ENCODE data around the gene FDXR.
A peak's percentile ranks its signal among the peaks of the same experiment; 100 is the strongest.

Gene FDXR

DNA sequence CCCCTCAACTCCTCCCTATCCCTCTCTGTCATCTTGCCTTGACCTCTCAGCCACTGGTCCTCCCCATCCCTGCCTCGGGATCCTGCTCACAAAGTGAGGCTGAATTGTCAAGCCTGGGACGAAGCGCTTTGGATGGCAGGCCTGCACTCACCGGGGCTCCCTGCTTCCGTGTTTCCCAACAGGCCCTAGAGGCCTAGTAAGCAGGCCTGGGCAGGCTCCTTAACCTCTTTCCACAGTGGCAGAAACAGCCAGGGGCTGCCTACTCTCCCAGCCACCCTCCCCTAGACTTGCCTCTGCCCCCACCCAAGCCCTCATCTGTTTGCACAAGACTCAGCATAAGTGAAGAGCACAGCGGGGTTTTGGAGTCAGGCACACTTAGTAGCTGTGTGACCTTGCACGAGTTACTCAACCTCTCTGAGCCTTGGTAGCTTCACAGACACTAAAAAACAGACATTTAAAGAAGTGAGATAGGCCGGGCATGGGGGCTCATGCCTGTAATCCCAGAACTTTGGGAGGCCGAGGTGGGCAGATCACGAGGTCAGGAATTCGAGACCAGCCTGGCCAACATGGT, 25.7 kb upstream of the FDXR start:
- no peak for DNase-seq

DNA sequence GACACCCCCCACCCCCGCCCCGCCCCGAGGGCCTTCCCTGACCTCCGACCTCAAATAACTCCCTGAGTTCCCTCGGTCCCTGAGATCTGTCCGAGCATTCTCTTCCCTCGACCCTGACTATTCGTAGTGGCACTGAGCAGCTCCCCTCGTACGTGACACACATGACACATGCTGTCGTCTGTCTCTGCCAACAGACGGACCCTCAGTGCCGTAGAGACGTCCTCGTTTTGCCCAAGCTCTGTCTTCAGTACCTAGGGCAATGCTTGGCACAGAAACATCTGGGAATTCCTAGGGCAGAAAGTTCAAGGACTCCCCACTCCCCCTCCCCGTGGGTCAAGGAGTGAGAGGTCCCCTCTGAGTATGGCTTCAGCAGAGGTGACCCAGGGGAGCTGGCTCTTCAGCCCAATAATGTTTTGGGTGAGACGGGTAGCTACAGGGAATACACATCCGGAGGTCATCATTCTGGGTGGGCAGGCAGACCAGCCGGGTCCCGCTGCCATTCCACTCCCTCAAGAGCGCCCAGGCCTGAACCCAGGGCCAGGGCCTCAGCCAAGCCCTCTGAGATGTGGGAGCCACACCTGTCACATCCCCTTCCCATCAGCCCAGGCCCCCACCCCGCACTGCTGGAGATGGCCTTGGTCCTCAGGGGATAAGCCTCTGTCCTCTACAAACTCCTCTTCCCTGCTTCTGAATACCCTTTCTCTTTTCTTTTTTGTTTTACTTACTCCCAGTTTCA, 21.3 kb upstream of the FDXR start:
- DNase-seq, result no peak

DNA sequence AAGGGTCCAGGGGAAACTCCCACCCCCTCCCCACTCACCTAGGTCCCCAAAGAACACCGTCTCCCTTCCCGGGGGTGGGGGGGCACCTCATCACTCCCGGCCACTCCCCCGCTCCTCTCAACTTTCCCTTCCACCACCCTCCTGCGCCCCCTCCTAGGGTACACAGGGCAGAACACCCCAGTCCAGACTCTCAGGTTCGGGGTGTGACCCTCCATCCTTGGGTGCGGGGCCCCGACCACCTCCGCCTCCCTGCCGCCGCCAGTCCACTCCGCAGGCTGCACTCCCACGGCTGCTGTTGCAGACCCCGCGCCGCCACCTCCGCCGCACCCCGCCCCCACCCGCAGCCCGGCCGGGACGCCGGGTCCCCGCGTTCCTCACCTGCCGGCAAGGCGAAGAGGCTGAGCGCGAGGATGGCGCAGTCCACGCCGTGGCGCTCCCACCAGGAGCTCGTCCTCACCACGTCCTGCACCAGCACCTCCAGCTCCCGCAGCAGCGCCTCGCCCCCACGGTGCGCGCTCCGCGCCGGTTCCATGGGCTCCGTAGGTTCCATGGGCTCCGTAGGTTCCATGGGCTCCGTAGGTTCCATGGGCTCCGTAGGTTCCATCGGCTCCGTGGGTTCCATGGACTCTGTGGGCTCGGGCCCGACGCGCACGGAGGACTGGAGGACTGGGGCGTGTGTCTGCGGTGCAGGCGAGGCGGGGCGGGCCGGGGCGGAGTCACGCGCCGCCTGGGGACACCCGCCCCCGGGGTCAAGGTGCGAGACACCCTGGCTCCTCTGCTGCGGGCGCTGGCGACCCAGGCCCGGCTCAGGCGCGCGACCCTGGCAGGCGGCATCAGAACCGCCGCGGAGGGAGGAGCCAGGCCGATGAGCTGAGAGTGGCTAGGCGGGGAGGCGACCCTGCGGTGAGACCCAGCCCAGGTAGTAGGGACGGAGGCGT, 20.4 kb upstream of the FDXR start, which contains the start of gene FADS6:
Gene FADS6 (minus strand): TSS at position 660 of the 938 bp plus-strand sequence. CDS start 38 bp downstream, at position 622.
- DNase-seq, result no peak

DNA sequence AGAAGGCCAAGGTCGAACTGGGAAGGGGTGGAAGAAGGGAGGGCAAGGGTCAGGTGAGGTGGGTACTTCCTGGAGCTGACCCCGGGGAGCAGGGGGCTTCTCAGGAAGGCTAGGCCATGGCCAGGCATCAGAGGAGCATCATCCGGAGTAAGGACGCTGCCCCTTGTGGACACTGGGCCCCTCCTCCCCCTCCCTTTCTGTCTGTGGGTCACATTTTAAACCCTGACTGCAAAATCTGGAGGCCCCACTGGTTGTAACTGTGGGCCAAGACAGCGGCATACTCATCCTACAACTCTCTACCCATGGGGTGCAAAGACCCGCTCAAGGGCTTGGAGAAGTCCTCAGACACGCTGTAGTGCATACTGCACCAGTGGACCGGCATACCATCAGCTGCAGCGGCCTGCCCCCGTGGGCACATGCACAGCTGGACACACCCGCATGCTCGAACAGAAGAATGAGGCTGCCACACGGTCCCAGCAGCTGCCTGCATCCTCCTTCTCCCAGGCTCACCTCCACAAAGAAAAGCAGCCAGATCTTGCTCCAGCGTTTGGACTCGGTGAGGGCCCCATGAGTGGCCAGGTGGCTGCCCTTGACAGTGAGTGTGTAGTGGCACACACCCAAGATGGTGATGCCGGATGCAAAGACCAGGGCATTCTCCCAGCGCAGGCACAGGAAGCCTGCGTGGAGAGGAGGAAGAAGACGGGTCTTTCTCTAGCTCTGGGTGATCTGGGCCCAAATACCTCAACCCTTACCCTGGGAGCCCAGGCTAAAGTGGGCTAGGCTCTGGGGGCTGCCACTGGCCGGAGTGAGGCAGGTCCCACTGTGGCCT, 19.4 kb upstream of the FDXR start:
- DNase-seq, result no peak

DNA sequence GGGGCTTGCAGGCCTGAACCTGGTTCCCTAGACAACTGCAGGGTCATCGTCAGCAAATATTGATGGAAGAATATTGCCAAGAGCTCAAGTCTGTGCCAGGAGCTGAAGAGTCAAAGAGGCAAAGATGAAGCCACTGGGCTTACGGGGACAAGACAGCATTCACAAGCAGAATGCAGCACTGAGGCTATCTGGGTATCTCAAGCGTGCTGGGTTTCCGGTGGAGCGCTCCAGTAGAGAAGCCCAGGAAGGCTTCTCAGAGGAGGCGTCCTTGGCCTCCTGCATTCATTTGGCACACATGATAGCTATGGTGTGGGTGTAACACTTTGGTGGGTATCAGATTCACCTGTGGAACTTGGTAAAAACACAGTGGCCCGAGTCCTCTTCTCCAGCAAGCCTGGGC, 17.8 kb upstream of the FDXR start:
- no peak for DNase-seq

DNA sequence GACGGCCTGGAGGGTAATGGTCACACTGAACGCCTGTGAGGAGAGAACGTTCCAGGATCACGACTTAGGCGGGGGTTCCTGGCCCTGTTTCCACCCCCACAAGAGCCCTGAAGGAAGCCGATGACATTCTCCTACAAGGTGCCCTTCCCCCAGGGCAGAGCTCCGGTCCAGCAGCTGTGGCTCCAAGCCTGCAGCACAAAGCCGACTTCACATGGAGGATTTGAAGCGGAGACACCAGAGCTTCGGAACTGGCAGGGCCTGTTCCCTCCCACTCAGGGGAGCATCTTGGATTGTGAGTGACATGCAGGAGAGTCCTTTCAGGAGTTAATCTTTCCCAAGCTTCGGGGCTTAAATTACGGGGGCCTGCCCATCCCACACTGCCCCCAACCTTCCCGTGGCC, 15.7 kb upstream of the FDXR start:
- DNase-seq, result no peak

DNA sequence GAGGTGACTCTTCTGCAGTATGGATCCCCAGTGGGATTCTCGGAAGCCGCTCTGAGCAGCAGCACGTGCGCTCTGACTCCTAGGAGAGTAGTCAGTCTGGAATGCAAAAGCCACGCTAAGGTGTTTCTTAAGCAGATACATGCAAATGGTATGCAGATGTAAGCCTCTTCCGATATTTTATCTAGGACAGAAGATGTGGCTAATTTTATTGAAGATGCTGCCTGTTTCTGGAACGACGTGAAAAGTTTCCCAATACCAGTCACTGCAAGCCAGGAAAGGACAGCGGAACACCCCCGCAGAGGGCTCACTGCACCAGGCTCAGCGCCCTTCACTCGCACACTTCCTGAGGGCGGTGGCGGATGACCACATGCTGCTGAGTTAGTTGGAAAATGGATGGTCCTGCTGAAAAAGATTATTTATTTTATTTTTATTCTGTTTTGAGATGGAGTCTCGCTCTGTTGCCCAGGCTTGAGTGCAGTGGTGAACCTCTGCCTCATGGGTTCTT, 10.5 kb upstream of the FDXR start:
- no peak for DNase-seq

DNA sequence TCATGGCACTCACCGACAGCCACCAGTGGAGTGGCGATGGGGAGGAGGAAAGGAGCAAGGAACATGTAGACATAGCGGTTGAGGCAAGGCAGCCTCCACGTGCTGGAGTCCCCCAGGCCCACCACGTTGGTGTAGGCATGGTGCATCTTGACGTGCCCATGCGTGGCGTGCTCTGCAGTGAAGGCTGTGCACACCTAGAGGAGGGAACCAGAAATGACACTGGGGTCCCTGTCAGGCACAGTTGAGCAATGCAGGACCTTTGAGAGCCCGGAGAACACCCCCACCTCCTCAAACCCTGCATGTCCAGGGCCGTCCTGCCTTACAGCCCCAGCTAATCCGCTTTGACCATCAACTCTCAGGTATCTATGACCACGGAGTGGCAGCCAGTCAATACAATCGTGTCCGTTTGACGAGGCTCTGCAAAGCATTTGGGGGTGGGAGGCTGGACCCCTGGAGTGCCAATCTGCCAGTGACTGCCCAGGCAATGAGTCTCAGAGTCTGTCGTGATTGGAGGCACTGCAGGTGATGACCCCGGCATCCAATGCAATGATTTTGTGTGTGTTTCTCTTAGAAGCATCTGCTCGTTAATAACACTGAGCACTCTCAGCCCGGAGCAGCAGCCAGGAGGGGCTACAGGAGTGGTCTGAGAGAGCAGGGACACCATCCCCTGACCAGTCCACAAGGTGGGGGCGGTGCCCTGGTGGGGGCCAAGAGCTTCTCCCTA, 9.9 kb upstream of the FDXR start:
- no peak for DNase-seq

DNA sequence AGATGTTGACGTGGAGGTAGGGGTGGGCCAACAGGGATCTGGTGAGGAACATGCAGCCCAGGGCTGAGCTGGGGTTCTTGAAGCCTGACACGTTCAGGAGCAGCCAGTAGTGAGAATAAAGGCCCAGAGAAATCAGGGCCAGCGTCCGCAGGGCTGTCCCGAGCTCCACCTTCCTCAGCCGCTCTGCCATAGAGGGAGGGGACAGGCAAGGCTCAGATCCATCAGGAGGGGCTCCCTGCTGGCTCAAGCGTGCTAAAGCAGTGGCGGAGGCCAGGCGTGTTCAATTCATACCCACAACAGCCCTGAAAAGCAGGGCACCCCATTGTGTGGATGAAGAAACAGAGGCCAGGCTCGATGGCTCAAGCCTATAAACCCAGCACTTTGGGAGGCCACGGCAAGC, 8.3 kb upstream of the FDXR start:
- DNase-seq, result no peak

DNA sequence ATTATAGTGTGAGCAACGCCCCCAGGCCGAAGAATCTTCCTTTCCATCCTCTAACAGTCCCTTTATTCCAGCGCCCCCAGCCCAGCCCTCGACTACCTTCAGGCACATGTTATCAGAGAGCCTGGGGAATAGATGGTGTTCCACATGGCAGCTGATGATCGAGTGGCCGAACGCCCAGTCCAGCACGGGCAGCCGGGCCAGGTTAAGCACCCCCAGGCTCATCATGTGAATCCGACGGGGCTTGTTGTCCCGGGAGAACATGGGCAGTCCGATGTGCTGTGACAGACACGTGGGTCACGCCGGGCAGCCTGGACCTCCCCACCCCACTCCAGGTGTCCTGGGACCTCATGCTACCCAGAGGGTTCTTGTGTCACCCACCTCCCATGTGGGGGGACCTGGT, 6.5 kb upstream of the FDXR start:
- DNase-seq, result no peak

DNA sequence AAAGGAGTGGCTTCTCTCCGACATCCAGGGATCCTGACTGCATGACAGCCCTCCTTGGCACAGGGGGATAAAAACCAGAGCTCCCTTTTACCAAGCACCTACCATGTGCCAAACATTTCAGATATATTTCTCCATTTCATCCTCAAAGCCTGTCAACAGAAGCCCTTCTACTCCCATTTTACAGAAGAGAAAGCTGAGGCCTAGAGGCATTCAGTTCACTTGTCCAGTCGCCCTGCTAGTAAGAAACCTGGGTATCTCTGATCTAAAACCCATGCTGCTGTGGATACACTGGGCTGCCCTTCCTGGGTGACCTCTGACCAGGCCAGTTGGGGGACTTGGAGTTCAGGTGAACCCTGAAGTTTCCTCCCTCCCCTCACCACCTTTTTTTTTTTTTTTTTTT, 5.9 kb upstream of the FDXR start:
- no peak for DNase-seq

DNA sequence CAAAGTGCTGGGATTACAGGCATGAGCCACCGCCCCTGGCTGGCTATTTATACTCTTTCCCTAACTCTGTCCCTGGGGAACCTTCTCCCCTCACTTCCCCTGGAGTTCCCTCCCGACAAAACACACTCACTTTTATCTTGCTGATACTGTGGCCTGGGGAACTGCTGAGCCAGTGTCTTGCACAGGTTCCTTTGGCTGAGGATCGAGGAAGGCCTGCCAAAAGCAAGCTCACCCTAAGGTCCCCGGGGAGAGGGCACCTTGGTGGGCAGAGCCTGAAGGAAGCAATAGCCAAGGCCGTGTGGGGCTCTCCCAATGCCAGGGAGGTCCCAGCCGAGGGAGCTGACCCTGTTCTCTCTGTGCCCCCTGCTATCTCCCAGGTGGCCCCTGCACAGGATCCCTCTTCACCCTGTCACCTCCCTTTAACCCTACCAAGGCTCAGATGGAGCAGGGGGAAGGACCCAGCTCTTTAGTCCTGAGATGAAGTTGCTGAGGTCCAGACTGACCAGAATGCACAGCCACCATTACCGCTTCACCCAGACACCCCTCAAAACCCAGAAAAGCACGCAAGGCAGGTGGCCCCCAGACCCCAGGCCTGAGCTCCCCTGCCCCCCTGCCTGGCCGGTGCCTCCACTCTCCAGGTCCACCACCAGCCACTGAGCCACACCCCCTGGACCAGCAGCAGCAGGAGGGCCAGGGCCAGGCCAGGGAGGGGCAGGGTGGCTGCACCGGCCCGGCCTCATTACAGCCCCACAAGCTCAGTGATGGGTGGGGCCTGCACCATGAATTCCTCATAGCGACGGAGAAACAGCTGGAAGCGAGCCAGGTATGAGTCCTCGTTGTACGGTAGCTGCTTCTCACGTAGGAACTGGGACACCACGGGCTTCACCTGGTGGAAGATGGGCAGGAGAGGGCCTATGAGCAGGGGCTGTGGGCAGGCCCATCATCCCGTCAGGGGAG, 5.1 kb upstream of the FDXR start:
- no peak for DNase-seq

DNA sequence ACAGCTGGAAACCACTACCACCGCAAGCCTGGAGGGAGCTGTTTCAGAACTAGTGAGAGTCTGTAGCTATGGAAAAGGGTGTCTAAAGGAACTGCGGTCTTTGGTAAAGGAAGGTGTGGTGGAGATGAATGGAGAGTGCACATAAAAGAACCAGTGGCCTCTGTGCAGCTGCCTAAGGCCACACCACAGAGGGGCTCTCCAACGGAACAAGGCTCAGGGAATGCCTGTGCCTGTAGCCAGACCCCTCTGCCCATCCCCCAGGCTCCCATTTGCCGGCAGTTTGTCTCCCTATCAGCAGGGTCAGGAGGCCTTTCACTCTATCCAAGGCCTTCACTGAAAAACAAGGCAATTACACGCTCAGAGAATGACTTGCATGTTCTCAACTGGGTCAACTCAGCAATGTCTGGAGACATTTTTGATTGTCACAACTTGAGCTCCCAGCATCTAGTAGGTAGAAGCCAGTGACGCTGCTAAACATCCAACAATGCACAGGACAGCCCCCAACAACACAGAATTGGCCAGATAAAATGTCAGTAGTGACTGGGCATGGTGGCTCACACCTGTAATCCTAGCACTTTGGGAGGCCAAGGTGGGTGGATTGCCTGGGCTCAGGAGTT, 3.3 kb upstream of the FDXR start:
- no peak for DNase-seq

DNA sequence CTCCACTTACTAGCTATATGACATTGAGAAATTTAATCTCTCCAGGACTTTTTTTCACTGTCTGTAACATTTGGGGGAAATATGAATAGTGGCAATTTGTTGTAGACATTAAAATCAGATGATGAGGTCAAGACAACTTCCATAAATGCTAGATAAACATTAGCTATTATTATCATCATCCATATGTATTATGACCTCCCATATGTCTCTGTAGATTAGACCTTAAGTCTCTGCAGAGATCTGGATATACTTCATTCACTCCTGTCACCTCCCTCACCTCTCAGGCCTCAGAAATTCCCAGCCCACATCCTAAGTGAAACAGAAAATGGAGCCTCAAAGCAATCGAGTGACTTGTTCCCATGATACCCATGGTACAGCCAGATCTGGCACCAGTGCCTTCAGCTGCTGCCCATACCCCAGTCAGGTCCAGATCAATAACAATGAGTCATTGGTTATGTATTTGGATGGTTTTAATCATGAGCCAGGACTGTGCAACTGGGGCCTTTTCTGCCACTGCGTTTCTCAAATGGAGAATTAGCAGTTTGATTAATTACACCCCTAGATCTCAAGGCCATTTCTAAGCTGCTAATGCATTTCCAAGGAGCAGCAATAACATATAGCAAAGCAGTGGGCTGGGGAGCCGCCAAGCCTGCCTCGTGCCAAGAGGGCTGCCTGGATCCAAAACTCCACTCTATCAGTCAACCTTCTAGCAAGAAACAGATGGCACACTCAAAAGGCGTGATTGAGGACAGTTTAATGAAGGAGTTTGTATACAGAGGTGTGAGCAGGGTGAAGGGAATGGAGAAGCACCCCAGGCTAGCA, 2.6 kb upstream of the FDXR start:
- no peak for DNase-seq

DNA sequence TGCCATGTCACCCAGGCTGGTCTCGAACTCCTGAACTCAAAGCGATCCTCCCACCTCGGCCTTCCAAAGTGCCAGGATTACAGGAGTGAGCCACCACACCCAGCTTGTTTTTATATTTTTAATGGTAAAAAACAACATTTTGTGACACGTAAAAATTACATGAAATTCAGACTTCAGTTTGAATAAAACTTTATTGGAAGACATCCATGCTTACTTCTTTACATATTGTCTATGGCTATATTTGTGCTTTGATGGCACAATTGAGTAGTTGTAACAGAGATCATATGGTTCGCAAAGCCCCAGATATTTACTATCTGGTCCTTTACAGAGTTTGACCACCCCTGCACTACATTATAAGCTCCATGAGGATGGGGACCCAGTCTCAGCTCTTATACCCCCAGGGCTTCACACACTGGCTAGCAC, 1.8 kb upstream of the FDXR start:
- no peak for DNase-seq

DNA sequence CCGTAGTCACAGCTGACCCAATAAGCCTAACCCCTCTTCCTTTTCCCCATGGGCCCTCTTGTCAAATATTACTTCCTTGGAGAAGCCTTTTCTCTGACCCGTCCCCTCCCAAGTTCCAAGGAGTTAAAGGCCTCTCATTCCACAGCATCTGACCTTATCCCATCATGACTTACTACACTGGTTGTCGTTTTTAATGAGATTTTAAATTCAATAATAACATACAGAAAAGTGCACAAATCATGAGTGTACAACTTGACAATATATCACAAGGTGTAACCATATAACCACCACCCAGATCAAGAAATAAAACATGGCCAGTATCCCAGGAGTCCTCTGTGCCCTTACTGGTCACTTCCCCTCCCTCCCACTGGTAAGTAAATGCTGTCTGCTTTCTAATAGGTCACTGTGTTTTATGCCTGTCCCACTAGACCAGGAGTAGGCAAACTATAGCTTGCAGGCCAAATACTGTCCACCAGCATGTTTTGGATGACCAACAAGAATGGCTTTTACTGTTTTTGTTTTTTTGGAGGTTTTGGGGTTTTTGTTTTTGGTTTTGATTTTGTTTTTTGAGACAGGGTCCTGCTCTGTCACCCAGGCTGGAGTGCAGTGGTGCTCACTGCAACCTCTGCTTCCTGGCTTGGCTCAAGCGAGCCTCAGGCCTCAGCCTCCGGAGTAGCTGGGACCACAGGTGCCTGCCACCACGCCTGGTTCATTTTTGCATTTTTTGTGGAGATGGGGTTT, 1.2 kb upstream of the FDXR start:
- no peak for DNase-seq

DNA sequence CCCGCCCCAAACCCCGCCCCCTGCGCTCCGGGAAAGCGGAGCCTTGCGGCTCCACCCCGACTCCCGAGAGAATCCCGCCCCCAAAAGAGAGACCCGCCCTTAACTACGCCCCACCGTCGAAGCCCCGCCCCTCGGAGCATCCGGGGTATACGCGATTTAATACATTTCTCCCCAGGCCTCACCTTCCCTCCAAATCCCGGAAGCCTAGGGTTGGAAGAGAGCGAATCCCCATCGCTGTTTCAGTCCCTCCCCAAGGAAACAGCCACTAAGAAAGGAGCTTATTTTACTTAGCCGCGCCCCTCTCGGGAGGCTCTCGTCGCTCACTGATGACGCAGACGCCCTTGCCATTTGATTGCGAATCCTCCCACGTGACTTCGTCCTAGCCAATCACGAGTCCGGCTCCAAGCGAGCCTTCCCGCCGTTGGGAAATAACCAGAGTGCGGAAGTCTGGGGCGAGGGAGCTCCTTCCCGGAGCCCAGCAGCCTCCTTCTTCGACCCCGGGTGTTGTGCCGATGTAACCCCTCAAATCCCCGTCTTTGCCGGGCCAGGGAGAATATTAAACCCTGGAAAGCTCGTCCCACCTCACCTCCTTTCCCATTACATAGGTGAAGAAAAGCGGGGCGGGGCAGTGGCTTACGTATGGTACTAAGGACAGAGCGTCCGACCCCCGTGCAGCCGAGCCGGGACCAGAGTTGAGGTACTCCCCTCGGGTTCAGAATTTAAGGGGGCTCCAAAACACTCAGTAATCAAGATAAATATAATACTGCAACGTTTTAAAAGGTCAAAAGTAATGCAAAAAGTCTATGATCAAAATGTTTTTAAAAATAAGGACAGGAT, 461 bp upstream of the FDXR start:
- peak; percentile 100 for DNase-seq
